H9 (cell line): ENCODE results near the gene TBC1D4. TPM values are rescaled to one million over a fixed set of nuclear protein-coding genes. Genes with fewer than 3 reads are reported as not detected.

Experiments
- DNase-seq: peaks from one replicate; pipeline ENCODE4 v3.0.0-alpha.2; 2017
- H2AFZ ChIP-seq: one replicate; pipeline ENCODE4 v1.6.1; 2013; ENCODE audit warnings: mild to moderate bottlenecking, low read length, control low read depth, moderate library complexity
- H2AK5ac ChIP-seq: 2 replicates; pipeline ENCODE4 v1.6.1; 2013; ENCODE audit warnings: low read length, control low read depth, mixed read lengths; ENCODE audit not compliant: insufficient read length
- H2BK120ac ChIP-seq: one replicate; pipeline ENCODE4 v1.6.1; 2013; ENCODE audit warnings: low read depth, mild to moderate bottlenecking, low read length, control low read depth, inconsistent platforms; ENCODE audit not compliant: poor library complexity, severe bottlenecking
- H2BK12ac ChIP-seq: 2 replicates; pipeline ENCODE4 v1.6.1; 2013; ENCODE audit warnings: low read length, control low read depth, mixed read lengths, low read depth; ENCODE audit not compliant: insufficient read length
- H2BK15ac ChIP-seq: 2 replicates; pipeline ENCODE4 v1.6.1; 2013; ENCODE audit warnings: low read depth, low read length, control low read depth
- H2BK20ac ChIP-seq: one replicate; pipeline ENCODE4 v1.6.1; 2013; ENCODE audit warnings: low read depth, mild to moderate bottlenecking, low read length, control low read depth, inconsistent platforms; ENCODE audit not compliant: poor library complexity, severe bottlenecking
- H2BK5ac ChIP-seq: 2 replicates; pipeline ENCODE4 v1.6.1; 2013; ENCODE audit warnings: low read length, control low read depth, mixed read lengths; ENCODE audit not compliant: insufficient read length
- H3K14ac ChIP-seq: 2 replicates; pipeline ENCODE4 v1.6.1; 2013; ENCODE audit warnings: low read length, control low read depth; ENCODE audit not compliant: insufficient read depth
- H3K18ac ChIP-seq: 2 replicates; pipeline ENCODE4 v1.6.1; 2013; ENCODE audit warnings: low read depth, mild to moderate bottlenecking, mixed read lengths, low read length, control low read depth; ENCODE audit not compliant: insufficient read length
- H3K23ac ChIP-seq: 2 replicates; pipeline ENCODE4 v1.6.1; 2013; ENCODE audit warnings: low read length, control low read depth, mixed read lengths, low read depth; ENCODE audit not compliant: insufficient read length
- H3K23me2 ChIP-seq: 2 replicates; pipeline ENCODE4 v1.6.1; 2013; ENCODE audit warnings: low read depth, mild to moderate bottlenecking, mixed read lengths, low read length, control low read depth; ENCODE audit not compliant: insufficient read length, poor library complexity, severe bottlenecking
- H3K27ac ChIP-seq: 2 replicates; pipeline ENCODE4 v1.5.1; 2013; ENCODE audit warnings: low read length, control low read depth, mixed read lengths, low read depth; ENCODE audit not compliant: insufficient read length
- H3K27me3 ChIP-seq: 2 replicates; pipeline ENCODE4 v1.6.1; 2013; ENCODE audit warnings: low read length, control low read depth, inconsistent platforms; ENCODE audit not compliant: insufficient read depth
- H3K4ac ChIP-seq: 2 replicates; pipeline ENCODE4 v1.6.1; 2013; ENCODE audit warnings: low read depth, mild to moderate bottlenecking, control low read depth, inconsistent platforms, low read length, moderate library complexity
- H3K4me1 ChIP-seq: 2 replicates; pipeline ENCODE4 v1.6.1; 2013; ENCODE audit warnings: low read length, control low read depth, inconsistent platforms; ENCODE audit not compliant: insufficient read depth
- H3K4me2 ChIP-seq: 2 replicates; pipeline ENCODE4 v1.6.1; 2013; ENCODE audit warnings: low read length, control low read depth, mixed read lengths; ENCODE audit not compliant: insufficient read length, insufficient read depth
- H3K56ac ChIP-seq: 2 replicates; pipeline ENCODE4 v1.6.1; 2013; ENCODE audit warnings: low read depth, mild to moderate bottlenecking, mixed read lengths, low read length, control low read depth; ENCODE audit not compliant: insufficient read length
- H3K79me1 ChIP-seq: 2 replicates; pipeline ENCODE4 v1.6.1; 2013; ENCODE audit warnings: low read depth, mild to moderate bottlenecking, moderate library complexity, low read length, control low read depth, inconsistent platforms; ENCODE audit not compliant: insufficient read depth, poor library complexity, severe bottlenecking
- H3K79me2 ChIP-seq: 2 replicates; pipeline ENCODE4 v1.6.1; 2013; ENCODE audit warnings: low read length, control low read depth, inconsistent platforms; ENCODE audit not compliant: insufficient read depth
- H3K9ac ChIP-seq: 2 replicates; pipeline ENCODE4 v1.6.1; 2013; ENCODE audit warnings: low read length, control low read depth, mixed read lengths; ENCODE audit not compliant: insufficient read length; ENCODE audit errors: extremely low read depth
- H3K9me3 ChIP-seq: one replicate; pipeline ENCODE4 v1.6.1; 2013; ENCODE audit warnings: low read depth, low read length, inconsistent platforms; ENCODE audit not compliant: control insufficient read depth
- H3T11ph ChIP-seq: one replicate; pipeline ENCODE4 v1.6.1; 2013; ENCODE audit warnings: mild to moderate bottlenecking, low read length, control low read depth, inconsistent platforms
- H4K20me1 ChIP-seq: one replicate; pipeline ENCODE4 v1.6.1; 2013; ENCODE audit not compliant: control insufficient read depth, insufficient read length, insufficient read depth
- H4K5ac ChIP-seq: 2 replicates; pipeline ENCODE4 v1.6.1; 2013; ENCODE audit warnings: low read depth, mild to moderate bottlenecking, mixed read lengths, low read length, control low read depth; ENCODE audit not compliant: insufficient read length
- H4K8ac ChIP-seq: replicated peaks from 2 replicates; pipeline ENCODE4 v1.6.1; 2013; ENCODE audit warnings: low read length, control low read depth, mixed read lengths, low read depth; ENCODE audit not compliant: insufficient read length
- H4K91ac ChIP-seq: 2 replicates; pipeline ENCODE4 v1.6.1; 2013; ENCODE audit warnings: low read depth, mild to moderate bottlenecking, moderate library complexity, mixed read lengths, low read length, control low read depth; ENCODE audit not compliant: insufficient read length
- H3K27ac Mint-ChIP-seq, 3 experiments: 2 replicates in 2 of 3; 3 replicates in 1 of 3; pipeline ENCODE4 v1.8.0; 2020 to 2021; ENCODE audit warnings: mixed read lengths in 3 of 3, mild to moderate bottlenecking in 1 of 3, moderate library complexity in 1 of 3
- H3K27me3 Mint-ChIP-seq: 2 replicates; pipeline ENCODE4 v1.8.0; 2021; ENCODE audit warnings: low read depth, mild to moderate bottlenecking, moderate library complexity, mixed read lengths
- H3K36me3 Mint-ChIP-seq, 3 experiments: 2 replicates in 2 of 3; 3 replicates in 1 of 3; pipeline ENCODE4 v1.8.0; 2020 to 2021; ENCODE audit warnings: low read depth in 3 of 3, mixed read lengths in 3 of 3; ENCODE audit not compliant: insufficient read depth in 1 of 3
- H3K4me1 Mint-ChIP-seq, 2 experiments: 2 replicates each; pipeline ENCODE4 v1.8.0; 2020; ENCODE audit warnings: mixed read lengths in 2 of 2
- H3K4me3 Mint-ChIP-seq, 2 experiments: 2 replicates in 1 of 2; 3 replicates in 1 of 2; pipeline ENCODE4 v1.8.0; 2020 to 2021; ENCODE audit warnings: mild to moderate bottlenecking in 2 of 2, mixed read lengths in 2 of 2, moderate library complexity in 1 of 2
- H3K9me3 Mint-ChIP-seq, 2 experiments: 2 replicates in 1 of 2; 3 replicates in 1 of 2; pipeline ENCODE4 v1.8.0; 2020; ENCODE audit warnings: mild to moderate bottlenecking in 2 of 2, mixed read lengths in 2 of 2, moderate library complexity in 1 of 2
- WGBS: extraction: QIAGEN DNeasy Blood & Tissue Kit; methylation state at CpG from one replicate; pipeline ENCODE4 v1.1.7; 2013; ENCODE audit warnings: missing lambda C conversion rate, low lambda C conversion rate, mixed read lengths; ENCODE audit not compliant: insufficient read length; ENCODE audit errors: extremely low coverage; 5-methylcytosine and 5-hydroxymethylcytosine counted together
- total RNA-seq: library from RNA; stranded (reverse); gene quantifications from 2 replicates; pipeline ENCODE4 v1.2.1, GENCODE V29; 2021
- TF ChIP-seq, protein P1 (sequence below): fragments of 200-600 bp; sonication (generic); conservative IDR thresholded peaks from 3 replicates; pipeline ENCODE4 v1.8.0; 2021; ENCODE audit warnings: antibody characterized with exemption, mild to moderate bottlenecking

The TBC1D4 gene
- total RNA-seq, 1 experiment from 2014 or later = 10.5 TPM

DNA sequence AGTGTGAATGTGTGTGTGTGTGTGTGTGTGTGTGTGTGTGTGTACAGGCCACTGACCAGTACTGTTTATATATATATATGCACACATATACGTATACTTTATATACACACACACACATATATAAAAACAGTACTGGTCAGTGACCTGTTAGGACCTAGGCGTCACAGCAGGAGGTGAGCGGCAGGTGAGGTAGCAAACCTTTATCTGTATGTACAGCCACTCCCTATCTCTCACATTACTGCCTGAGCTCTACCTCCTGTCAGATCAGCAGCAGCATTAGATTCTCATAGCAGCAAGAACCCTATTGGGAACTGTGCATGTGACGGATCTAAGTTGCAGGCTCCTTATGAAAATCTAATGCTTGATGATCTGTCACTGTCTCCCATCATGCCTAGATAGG, 34.5 kb downstream of the TBC1D4 start:
- no peak overlapping the region for H2BK120ac ChIP-seq
- H3K9me3 Mint-ChIP-seq = peaks cover 4 to 6% of the 10 kb centered on the region in 2 experiments; a peak in 3 of 5 replicates
- H3K4me1 ChIP-seq = no peaks in the 10 kb centered on the region
- no CpG with 5 or more reads among the region's 4 CpGs for WGBS
- H3K4me3 Mint-ChIP-seq = no peak overlapping the region
- H4K20me1 ChIP-seq = no peaks in the 10 kb centered on the region
- H3K56ac ChIP-seq = no peak overlapping the region
- H2BK5ac ChIP-seq = no peak overlapping the region
- no peak overlapping the region for H2BK15ac ChIP-seq
- H3K9ac ChIP-seq = no peak overlapping the region
- TF ChIP-seq, protein P1, sequence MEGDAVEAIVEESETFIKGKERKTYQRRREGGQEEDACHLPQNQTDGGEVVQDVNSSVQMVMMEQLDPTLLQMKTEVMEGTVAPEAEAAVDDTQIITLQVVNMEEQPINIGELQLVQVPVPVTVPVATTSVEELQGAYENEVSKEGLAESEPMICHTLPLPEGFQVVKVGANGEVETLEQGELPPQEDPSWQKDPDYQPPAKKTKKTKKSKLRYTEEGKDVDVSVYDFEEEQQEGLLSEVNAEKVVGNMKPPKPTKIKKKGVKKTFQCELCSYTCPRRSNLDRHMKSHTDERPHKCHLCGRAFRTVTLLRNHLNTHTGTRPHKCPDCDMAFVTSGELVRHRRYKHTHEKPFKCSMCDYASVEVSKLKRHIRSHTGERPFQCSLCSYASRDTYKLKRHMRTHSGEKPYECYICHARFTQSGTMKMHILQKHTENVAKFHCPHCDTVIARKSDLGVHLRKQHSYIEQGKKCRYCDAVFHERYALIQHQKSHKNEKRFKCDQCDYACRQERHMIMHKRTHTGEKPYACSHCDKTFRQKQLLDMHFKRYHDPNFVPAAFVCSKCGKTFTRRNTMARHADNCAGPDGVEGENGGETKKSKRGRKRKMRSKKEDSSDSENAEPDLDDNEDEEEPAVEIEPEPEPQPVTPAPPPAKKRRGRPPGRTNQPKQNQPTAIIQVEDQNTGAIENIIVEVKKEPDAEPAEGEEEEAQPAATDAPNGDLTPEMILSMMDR = no peak
- H2BK12ac ChIP-seq = no peak overlapping the region
- DNase-seq = no peak
- H3K23ac ChIP-seq = no peak overlapping the region
- H3K18ac ChIP-seq = no peak overlapping the region
- H4K91ac ChIP-seq = no peak overlapping the region
- H2AFZ ChIP-seq = no peak overlapping the region
- H3K36me3 Mint-ChIP-seq = peaks cover 0 to 21% (median 0%) of the 10 kb centered on the region in 3 experiments; a peak in 2 of 7 replicates
- H3K4me2 ChIP-seq = no peak overlapping the region
- no peak overlapping the region for H3K4ac ChIP-seq
- H2BK20ac ChIP-seq = no peak overlapping the region
- no peak overlapping the region for H3K14ac ChIP-seq
- H3K79me1 ChIP-seq = no peaks in the 10 kb centered on the region
- H3K23me2 ChIP-seq = no peaks in the 10 kb centered on the region
- H3T11ph ChIP-seq = no peak overlapping the region
- H3K27ac ChIP-seq = no peak overlapping the region
- no peaks in the 10 kb centered on the region for H3K79me2 ChIP-seq
- peaks cover 8 to 9% of the 10 kb centered on the region in 2 experiments for H3K4me1 Mint-ChIP-seq
- H4K8ac ChIP-seq = no peak overlapping the region
- no peak overlapping the region for H3K27ac Mint-ChIP-seq
- no peak overlapping the region for H2AK5ac ChIP-seq
- H3K27me3 ChIP-seq = no peaks in the 10 kb centered on the region
- no peak overlapping the region for H4K5ac ChIP-seq
- no peaks in the 10 kb centered on the region for H3K9me3 ChIP-seq
- H3K27me3 Mint-ChIP-seq = no peaks in the 10 kb centered on the region
